ENCODE data around the gene ANAPC4. TPM values are rescaled to one million over a fixed set of nuclear protein-coding genes. Genes with fewer than 3 reads are reported as not detected.

Gene ANAPC4
- total and polyA plus RNA-seq, 2 donors (not counting 3 experiments of a cell fraction or from before 2014, with no cell fraction given), result 7.6 to 32.1 TPM

DNA sequence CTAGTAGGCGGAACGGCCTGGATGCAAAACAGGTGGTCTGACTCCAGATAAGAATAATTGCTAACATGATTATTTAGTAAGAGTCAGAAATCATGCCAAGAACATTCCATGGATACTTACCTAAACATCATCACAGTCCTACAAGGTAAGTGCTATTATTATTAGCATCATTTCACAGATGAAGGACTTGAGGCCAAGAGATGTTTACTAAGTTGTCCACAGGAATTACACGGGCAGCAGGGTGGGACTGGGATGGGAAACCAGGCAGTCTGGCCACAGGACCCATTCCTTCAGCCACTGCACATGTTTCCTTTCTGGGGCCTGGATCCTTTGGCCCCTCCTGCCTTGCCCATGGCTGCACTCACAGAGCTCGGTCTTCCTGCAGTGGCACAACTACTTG lies 48.3 kb downstream of the ANAPC4 start:
- no peak overlapping the region for H3K27ac ChIP-seq (ENCODE audit: insufficient read depth, low read depth, low read length)
- H3K27me3 ChIP-seq (ENCODE audit: control insufficient read depth in 2 of 2, insufficient read depth in 2 of 2, low read length in 2 of 2), result no peaks in the 10 kb centered on the region
- no peak overlapping the region for H3K9ac ChIP-seq (replicated peaks; ENCODE audit: extremely low read depth, insufficient read depth, low read length)
- DNase-seq (ENCODE audit: low read depth, low spot score) (no peak), FAIRE-seq (no peak)
- no peaks in the 10 kb centered on the region for H3K4me1 ChIP-seq (ENCODE audit: control insufficient read depth, extremely low read depth, insufficient read depth, low read length)
- dilution Hi-C loops (cut with MboI; ENCODE audit: extremely low pct_ligation_motif_present, low sequenced_read_pairs), result no loop called here
- no peak overlapping the region for H3K4me2 ChIP-seq (ENCODE audit: insufficient read depth, low read length)
- no TSS peak for BruUV-seq (replicated peaks)
- H3K9me1 ChIP-seq (replicated peaks; ENCODE audit: control insufficient read depth, extremely low read depth, insufficient read depth, low read length), result no peaks in the 10 kb centered on the region
- ChIA-PET POLR2A (no interaction called here), CTCF (interaction anchor here (1.0 to 2.2 kb wide), 2 partner anchors 14 to 16 kb away, joined by 4 to 7 read pairs; no protein-coding TSS in a partner anchor)
- no peaks in the 10 kb centered on the region for H3K9me3 ChIP-seq (replicated peaks; ENCODE audit: control insufficient read depth, insufficient read depth, low read length)
- H3K4me3 ChIP-seq (replicated peaks in 1 of 3; ENCODE audit: insufficient read depth in 1 of 3, low read depth in 1 of 3, low read length in 3 of 3), result no peak overlapping the region
- H2AFZ ChIP-seq (ENCODE audit: low read depth, low read length), result no peak overlapping the region
- no peaks in the 10 kb centered on the region for H3K79me2 ChIP-seq (ENCODE audit: control insufficient read depth, insufficient read depth, low read length)
- no peaks in the 10 kb centered on the region for H3K36me3 ChIP-seq (ENCODE audit: control insufficient read depth in 2 of 2, extremely low read depth in 1 of 2, insufficient read depth in 2 of 2, low read length in 2 of 2)
- TF ChIP-seq POLR2A (IDR thresholded peaks at IDR 0.05; ENCODE audit: low read depth, low read length), result no peak
- TF ChIP-seq EZH2 (IDR thresholded peaks at IDR 0.05; ENCODE audit: borderline replicate concordance, low read depth, low read length, severe bottlenecking), result no peak
- TF ChIP-seq, protein P1, sequence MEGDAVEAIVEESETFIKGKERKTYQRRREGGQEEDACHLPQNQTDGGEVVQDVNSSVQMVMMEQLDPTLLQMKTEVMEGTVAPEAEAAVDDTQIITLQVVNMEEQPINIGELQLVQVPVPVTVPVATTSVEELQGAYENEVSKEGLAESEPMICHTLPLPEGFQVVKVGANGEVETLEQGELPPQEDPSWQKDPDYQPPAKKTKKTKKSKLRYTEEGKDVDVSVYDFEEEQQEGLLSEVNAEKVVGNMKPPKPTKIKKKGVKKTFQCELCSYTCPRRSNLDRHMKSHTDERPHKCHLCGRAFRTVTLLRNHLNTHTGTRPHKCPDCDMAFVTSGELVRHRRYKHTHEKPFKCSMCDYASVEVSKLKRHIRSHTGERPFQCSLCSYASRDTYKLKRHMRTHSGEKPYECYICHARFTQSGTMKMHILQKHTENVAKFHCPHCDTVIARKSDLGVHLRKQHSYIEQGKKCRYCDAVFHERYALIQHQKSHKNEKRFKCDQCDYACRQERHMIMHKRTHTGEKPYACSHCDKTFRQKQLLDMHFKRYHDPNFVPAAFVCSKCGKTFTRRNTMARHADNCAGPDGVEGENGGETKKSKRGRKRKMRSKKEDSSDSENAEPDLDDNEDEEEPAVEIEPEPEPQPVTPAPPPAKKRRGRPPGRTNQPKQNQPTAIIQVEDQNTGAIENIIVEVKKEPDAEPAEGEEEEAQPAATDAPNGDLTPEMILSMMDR (IDR thresholded peaks at IDR 0.05; ENCODE audit: extremely low read depth in 1 of 2, insufficient read depth in 1 of 2, low read depth in 1 of 2, low read length in 2 of 2), result no peak
- no peak for TF ChIP-seq MYC (IDR thresholded peaks at IDR 0.05; ENCODE audit: low read depth, low read length)
- no peak for TF ChIP-seq JUN (IDR thresholded peaks at IDR 0.05; ENCODE audit: borderline replicate concordance, insufficient read depth, insufficient read length, low read depth)
- no peaks in the 10 kb centered on the region for H4K20me1 ChIP-seq (replicated peaks; ENCODE audit: control insufficient read depth, extremely low read depth, insufficient read depth, low read length)
- intact Hi-C loops (cut with micrococcal nuclease), result no loop called here

DNA sequence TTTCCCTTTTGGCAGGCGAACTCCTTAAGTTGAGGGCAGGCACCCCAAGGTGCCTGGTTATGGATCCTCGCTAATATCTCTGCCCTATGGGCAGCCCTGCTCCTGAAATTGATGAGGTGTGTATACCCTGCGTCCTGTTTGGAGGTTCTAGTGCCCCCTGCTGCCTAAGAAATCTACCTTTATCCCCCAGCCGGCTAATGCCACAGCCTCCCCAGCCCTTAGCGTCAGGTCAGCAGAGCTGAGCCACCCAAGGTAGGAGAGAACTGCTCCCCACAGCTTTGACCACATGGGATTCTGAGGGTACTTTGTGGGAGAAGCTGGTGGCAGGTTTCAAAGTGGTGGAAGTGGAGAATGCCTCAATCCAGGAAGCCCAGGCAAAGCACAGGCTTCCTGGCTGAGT lies 50.8 kb downstream of the ANAPC4 start:
- H3K4me3 ChIP-seq (replicated peaks in 1 of 3; ENCODE audit: insufficient read depth in 1 of 3, low read depth in 1 of 3, low read length in 3 of 3), result no peak overlapping the region
- ChIA-PET POLR2A (no interaction called here), CTCF (no interaction called here)
- dilution Hi-C loops (cut with MboI; ENCODE audit: extremely low pct_ligation_motif_present, low sequenced_read_pairs) (no loop called here), intact Hi-C loops (cut with micrococcal nuclease) (no loop called here)
- no peak overlapping the region for H3K4me2 ChIP-seq (ENCODE audit: insufficient read depth, low read length)
- TF ChIP-seq, protein P2, sequence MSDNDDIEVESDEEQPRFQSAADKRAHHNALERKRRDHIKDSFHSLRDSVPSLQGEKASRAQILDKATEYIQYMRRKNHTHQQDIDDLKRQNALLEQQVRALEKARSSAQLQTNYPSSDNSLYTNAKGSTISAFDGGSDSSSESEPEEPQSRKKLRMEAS (IDR thresholded peaks at IDR 0.05; ENCODE audit: insufficient read depth, insufficient read length), result no peak
- TF ChIP-seq POLR2A (IDR thresholded peaks at IDR 0.05; ENCODE audit: low read depth, low read length) (no peak), GATA2 (IDR thresholded peaks at IDR 0.05; ENCODE audit: insufficient read depth, insufficient read length, low read depth, low read length) (no peak), JUN (IDR thresholded peaks at IDR 0.05; ENCODE audit: borderline replicate concordance, insufficient read depth, insufficient read length, low read depth) (no peak), FOS (IDR thresholded peaks at IDR 0.05; ENCODE audit: borderline replicate concordance, insufficient read depth, low read length) (no peak), POLR2AphosphoS5 (IDR thresholded peaks at IDR 0.05; ENCODE audit: insufficient read depth, low read depth, low read length) (no peak)
- no peaks in the 10 kb centered on the region for H3K9me3 ChIP-seq (replicated peaks; ENCODE audit: control insufficient read depth, insufficient read depth, low read length)
- H3K9ac ChIP-seq (replicated peaks; ENCODE audit: extremely low read depth, insufficient read depth, low read length), result no peak overlapping the region
- H3K36me3 ChIP-seq (ENCODE audit: control insufficient read depth in 2 of 2, extremely low read depth in 1 of 2, insufficient read depth in 2 of 2, low read length in 2 of 2), result no peaks in the 10 kb centered on the region
- no peak overlapping the region for H2AFZ ChIP-seq (ENCODE audit: low read depth, low read length)
- H3K4me1 ChIP-seq (ENCODE audit: control insufficient read depth, extremely low read depth, insufficient read depth, low read length), result no peaks in the 10 kb centered on the region
- no peaks in the 10 kb centered on the region for H3K79me2 ChIP-seq (ENCODE audit: control insufficient read depth, insufficient read depth, low read length)
- BruUV-seq (replicated peaks), result no TSS peak
- H3K9me1 ChIP-seq (replicated peaks; ENCODE audit: control insufficient read depth, extremely low read depth, insufficient read depth, low read length), result no peaks in the 10 kb centered on the region
- no peaks in the 10 kb centered on the region for H4K20me1 ChIP-seq (replicated peaks; ENCODE audit: control insufficient read depth, extremely low read depth, insufficient read depth, low read length)
- H3K27ac ChIP-seq (ENCODE audit: insufficient read depth, low read depth, low read length), result no peak overlapping the region
- no peak for DNase-seq (ENCODE audit: low read depth, low spot score)
- H3K27me3 ChIP-seq (ENCODE audit: control insufficient read depth in 2 of 2, insufficient read depth in 2 of 2, low read length in 2 of 2), result no peaks in the 10 kb centered on the region
- FAIRE-seq, result no peak

Measured in endothelial cell of umbilical vein (primary cell).